ENCODE results near the gene IRF7.
A peak's percentile ranks its signal among the peaks of the same experiment; 100 is the strongest.

IRF7 gene

DNA sequence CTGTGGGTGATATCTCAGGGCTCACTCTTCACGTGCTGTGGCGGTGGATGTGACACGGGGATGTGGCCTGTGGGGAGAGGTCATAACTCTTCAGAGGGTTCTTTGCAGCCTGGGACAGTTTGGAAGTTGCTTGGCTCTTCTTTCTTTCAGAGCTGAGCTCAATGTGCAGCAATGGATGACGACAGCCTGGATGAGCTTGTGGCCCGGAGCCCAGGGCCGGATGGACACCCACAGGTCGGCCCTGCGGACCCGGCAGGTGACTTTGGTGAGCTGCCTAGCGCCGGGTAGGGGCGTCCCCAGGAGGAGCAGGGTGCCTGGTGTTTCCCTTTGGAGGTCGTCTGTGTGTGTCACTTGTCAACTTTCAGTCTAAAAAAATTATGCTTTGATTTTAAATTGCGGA is 34.4 kb downstream of the IRF7 start:
- Histone ChIP-seq H3K4me1 (ENCODE audit: insufficient read depth, low read length) (peaks cover 33% of the 10 kb centered on the region), H3K4me3 (ENCODE audit: low read depth in 1 of 2, low read length in 2 of 2) (no peak overlapping the region), H2AFZ (ENCODE audit: low read depth, low read length) (no peak overlapping the region), H3K9me3 (ENCODE audit: insufficient read depth, low read length, severe bottlenecking) (no peaks in the 10 kb centered on the region), H3K27ac (ENCODE audit: low read length) (no peak overlapping the region), H3K27me3 (ENCODE audit: insufficient read depth, low read length, poor library complexity) (no peaks in the 10 kb centered on the region), H3K4me2 (ENCODE audit: insufficient read depth, low read length) (no peak overlapping the region), H3K79me2 (ENCODE audit: insufficient read depth, low read length) (peaks cover 87% of the 10 kb centered on the region), H3K36me3 (ENCODE audit: insufficient read depth, low read length) (peaks cover 74% of the 10 kb centered on the region), H3K9ac (ENCODE audit: low read depth, low read length) (no peak overlapping the region), H4K20me1 (ENCODE audit: insufficient read depth, low read length) (peaks cover 76% of the 10 kb centered on the region)
- ATAC-seq (ENCODE audit: insufficient read depth, low read depth) (no peak), DNase-seq (no peak)
- TF ChIP-seq CTCF (IDR thresholded peaks at IDR 0.05; ENCODE audit: borderline replicate concordance, extremely low read depth, low read length, poor library complexity, severe bottlenecking) (no peak), EZH2 (IDR thresholded peaks at IDR 0.05; ENCODE audit: borderline replicate concordance, low read depth, low read length, severe bottlenecking) (no peak)

DNA sequence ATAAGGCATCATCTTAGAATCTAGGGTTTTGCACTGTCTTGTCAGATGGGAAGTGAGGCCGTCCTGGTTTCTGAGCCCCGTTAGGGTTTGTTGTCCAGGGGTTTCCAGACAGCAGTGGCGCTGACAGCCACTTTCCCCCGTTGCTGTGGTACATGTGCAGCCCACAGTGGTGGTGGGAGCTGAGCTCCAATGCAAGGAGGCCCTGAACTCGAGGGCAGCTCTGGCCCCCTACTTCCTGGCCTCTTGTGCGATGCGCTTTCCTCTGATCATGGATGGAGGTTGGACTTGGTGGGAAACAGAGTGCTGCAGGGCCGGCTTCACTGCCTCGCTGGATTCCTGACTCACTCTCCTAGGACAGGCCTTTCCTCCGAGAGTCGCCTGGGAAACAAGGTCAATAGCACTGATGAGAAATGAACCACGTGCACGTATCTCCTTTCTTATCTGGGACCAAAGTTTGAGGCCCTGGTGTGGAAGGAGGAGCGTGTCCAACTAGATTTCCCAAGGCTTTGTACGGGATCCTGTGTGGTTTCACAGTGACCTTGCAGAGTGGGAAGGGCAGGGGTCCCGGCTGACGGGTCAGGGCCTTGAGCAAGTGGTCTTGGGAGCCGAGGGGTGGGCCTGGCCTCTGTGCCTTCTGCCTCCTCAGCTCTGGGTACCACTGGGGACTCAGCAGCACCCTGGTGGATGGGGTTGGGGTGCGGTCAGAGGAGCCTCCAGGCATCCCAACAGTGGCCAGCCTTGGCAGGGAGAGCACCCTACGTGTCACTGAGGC is 35.7 kb downstream of the IRF7 start:
- H3K9ac ChIP-seq (ENCODE audit: low read depth, low read length), result no peak overlapping the region
- H3K36me3 ChIP-seq (ENCODE audit: insufficient read depth, low read length), result peaks cover 66% of the 10 kb centered on the region
- ATAC-seq (ENCODE audit: insufficient read depth, low read depth) (no peak), DNase-seq (no peak)
- no peak overlapping the region for H2AFZ ChIP-seq (ENCODE audit: low read depth, low read length)
- peaks cover 73% of the 10 kb centered on the region for H4K20me1 ChIP-seq (ENCODE audit: insufficient read depth, low read length)
- no peak for TF ChIP-seq CTCF (IDR thresholded peaks at IDR 0.05; ENCODE audit: borderline replicate concordance, extremely low read depth, low read length, poor library complexity, severe bottlenecking)
- TF ChIP-seq EZH2 (IDR thresholded peaks at IDR 0.05; ENCODE audit: borderline replicate concordance, low read depth, low read length, severe bottlenecking), result no peak
- H3K4me2 ChIP-seq (ENCODE audit: insufficient read depth, low read length), result peak overlapping the region; percentile 95; the same call in 1 of the 2 replicates
- no peaks in the 10 kb centered on the region for H3K9me3 ChIP-seq (ENCODE audit: insufficient read depth, low read length, severe bottlenecking)
- H3K4me3 ChIP-seq (ENCODE audit: low read depth in 1 of 2, low read length in 2 of 2), result no peak overlapping the region
- H3K79me2 ChIP-seq (ENCODE audit: insufficient read depth, low read length), result peaks cover 80% of the 10 kb centered on the region
- no peaks in the 10 kb centered on the region for H3K27me3 ChIP-seq (ENCODE audit: insufficient read depth, low read length, poor library complexity)
- peaks cover 40% of the 10 kb centered on the region for H3K4me1 ChIP-seq (ENCODE audit: insufficient read depth, low read length)
- H3K27ac ChIP-seq (ENCODE audit: low read length), result no peak overlapping the region

- Histone ChIP-seq H3K9ac (ENCODE audit: low read depth, low read length) (peak overlapping the region; percentile 78), H3K4me2 (ENCODE audit: insufficient read depth, low read length) (peak overlapping the region; percentile 95), H3K4me3 (ENCODE audit: low read depth in 1 of 2, low read length in 2 of 2) (peak overlapping the region; percentile 82 to 85; a peak in 3 of 4 replicates), H3K4me1 (ENCODE audit: insufficient read depth, low read length) (peaks cover 43% of the 10 kb centered on the region), H4K20me1 (ENCODE audit: insufficient read depth, low read length) (peaks cover 58% of the 10 kb centered on the region), H3K36me3 (ENCODE audit: insufficient read depth, low read length) (peaks cover 53% of the 10 kb centered on the region), H3K9me3 (ENCODE audit: insufficient read depth, low read length, severe bottlenecking) (no peaks in the 10 kb centered on the region), H3K27me3 (ENCODE audit: insufficient read depth, low read length, poor library complexity) (no peaks in the 10 kb centered on the region), H2AFZ (ENCODE audit: low read depth, low read length) (no peak overlapping the region), H3K27ac (ENCODE audit: low read length) (no peak overlapping the region), H3K79me2 (ENCODE audit: insufficient read depth, low read length) (peaks cover 68% of the 10 kb centered on the region)
- no peak for DNase-seq
- no peak for TF ChIP-seq EZH2 (IDR thresholded peaks at IDR 0.05; ENCODE audit: borderline replicate concordance, low read depth, low read length, severe bottlenecking)
- ATAC-seq (ENCODE audit: insufficient read depth, low read depth), result no peak
Observed at GRCh38 chr11:578276-579035, 37.3 kb downstream of the IRF7 start.

GRCh38 chr11:577611-577894 is 38.2 kb downstream of the IRF7 start:
- H3K4me3 ChIP-seq (ENCODE audit: low read depth in 1 of 2, low read length in 2 of 2), result peak overlapping the region; percentile 82 to 85
- ATAC-seq (ENCODE audit: insufficient read depth, low read depth), result no peak
- peak overlapping the region; percentile 61 for H3K27ac ChIP-seq (ENCODE audit: low read length)
- H3K27me3 ChIP-seq (ENCODE audit: insufficient read depth, low read length, poor library complexity), result no peaks in the 10 kb centered on the region
- peaks cover 49% of the 10 kb centered on the region for H3K36me3 ChIP-seq (ENCODE audit: insufficient read depth, low read length)
- peaks cover 59% of the 10 kb centered on the region for H3K79me2 ChIP-seq (ENCODE audit: insufficient read depth, low read length)
- no peaks in the 10 kb centered on the region for H3K9me3 ChIP-seq (ENCODE audit: insufficient read depth, low read length, severe bottlenecking)
- H3K4me2 ChIP-seq (ENCODE audit: insufficient read depth, low read length), result peak overlapping the region; percentile 95
- no peak for TF ChIP-seq CTCF (IDR thresholded peaks at IDR 0.05; ENCODE audit: borderline replicate concordance, extremely low read depth, low read length, poor library complexity, severe bottlenecking)
- no peak for TF ChIP-seq EZH2 (IDR thresholded peaks at IDR 0.05; ENCODE audit: borderline replicate concordance, low read depth, low read length, severe bottlenecking)
- H2AFZ ChIP-seq (ENCODE audit: low read depth, low read length), result no peak overlapping the region
- peak overlapping the region; percentile 78 for H3K9ac ChIP-seq (ENCODE audit: low read depth, low read length)
- H4K20me1 ChIP-seq (ENCODE audit: insufficient read depth, low read length), result peaks cover 53% of the 10 kb centered on the region
- no peak for DNase-seq
- peaks cover 43% of the 10 kb centered on the region for H3K4me1 ChIP-seq (ENCODE audit: insufficient read depth, low read length)
